ENCODE data around the gene ZCRB1.

GRCh38 chr12:42365486-42365885 lies 39.6 kb upstream of the ZCRB1 start:
- no peak for TF ChIP-seq CTCF (IDR thresholded peaks at IDR 0.05 in 4 of 5, conservative IDR thresholded peaks at IDR 0.05 in 1 of 5)
- no peak for TF ChIP-seq POLR2A (IDR thresholded peaks at IDR 0.05)
